GM19023 (cell line): ENCODE results near the gene GLT1D1.

ENCODE experiments used
- ATAC-seq: cut with Tn5 transposase; IDR thresholded peaks from one replicate; pipeline ENCODE4 v1.9.1; 2021; ENCODE audit warnings: mild to moderate bottlenecking, moderate library complexity; ENCODE audit not compliant: unreplicated experiment

GLT1D1 gene

DNA sequence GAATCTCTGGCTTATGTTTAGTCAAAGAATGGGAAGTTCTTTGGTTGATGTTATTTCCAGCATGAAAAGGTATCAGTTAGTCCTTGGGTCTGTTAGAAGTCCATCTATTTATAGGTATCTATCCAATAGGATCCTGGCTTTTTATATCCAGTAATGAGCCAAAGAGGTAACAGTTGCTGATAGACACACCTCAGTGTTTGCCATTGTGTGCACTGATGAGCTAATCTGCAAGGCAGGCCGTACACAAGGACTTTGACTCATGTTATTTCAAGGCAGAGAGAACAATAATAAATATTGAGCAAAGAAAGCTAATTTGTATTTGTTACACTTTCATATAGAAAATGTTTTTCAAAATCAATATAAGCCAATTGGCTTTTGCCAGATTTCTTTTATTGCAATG lies 56.4 kb downstream of the GLT1D1 start:
- no peak for ATAC-seq

DNA sequence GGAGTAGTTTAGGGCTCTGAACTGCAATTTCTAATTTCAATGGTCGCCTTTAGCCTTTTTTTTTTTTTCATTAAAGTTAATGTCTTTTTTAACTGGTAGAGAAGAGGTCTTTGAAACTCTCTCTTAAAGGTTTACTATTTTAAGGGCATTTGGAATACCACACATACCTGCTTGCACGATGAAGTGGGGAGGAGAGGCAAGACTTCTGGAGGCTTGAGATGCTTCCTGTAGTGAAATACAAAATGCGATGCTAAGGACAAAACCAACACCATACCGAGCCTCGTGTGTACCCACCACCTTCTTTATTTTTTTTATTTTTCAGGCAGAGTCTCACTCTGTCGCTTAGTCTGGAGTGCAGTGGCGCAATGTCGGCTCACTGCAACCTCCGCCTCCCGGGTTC lies 57.4 kb downstream of the GLT1D1 start:
- no peak for ATAC-seq

DNA sequence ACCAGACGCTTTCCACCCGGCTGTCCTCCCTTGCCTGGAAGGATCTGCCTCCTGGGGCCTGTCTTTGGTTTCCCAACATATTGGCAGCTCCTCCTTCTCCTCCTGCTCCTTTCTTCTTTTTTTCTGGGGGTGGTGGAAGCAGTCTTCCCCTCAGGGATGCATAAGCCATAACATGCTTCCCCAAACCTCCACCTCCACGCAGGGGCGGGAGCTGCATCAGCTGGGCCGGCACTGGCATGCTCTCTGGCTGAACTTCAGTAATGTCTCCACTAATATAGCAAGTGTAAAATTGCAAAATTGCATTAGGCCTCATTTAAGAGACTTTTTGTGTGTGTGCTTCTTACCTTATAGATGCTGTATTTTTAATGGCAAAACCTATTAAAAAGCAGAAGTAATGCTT lies 58.6 kb downstream of the GLT1D1 start:
- ATAC-seq, result no peak

DNA sequence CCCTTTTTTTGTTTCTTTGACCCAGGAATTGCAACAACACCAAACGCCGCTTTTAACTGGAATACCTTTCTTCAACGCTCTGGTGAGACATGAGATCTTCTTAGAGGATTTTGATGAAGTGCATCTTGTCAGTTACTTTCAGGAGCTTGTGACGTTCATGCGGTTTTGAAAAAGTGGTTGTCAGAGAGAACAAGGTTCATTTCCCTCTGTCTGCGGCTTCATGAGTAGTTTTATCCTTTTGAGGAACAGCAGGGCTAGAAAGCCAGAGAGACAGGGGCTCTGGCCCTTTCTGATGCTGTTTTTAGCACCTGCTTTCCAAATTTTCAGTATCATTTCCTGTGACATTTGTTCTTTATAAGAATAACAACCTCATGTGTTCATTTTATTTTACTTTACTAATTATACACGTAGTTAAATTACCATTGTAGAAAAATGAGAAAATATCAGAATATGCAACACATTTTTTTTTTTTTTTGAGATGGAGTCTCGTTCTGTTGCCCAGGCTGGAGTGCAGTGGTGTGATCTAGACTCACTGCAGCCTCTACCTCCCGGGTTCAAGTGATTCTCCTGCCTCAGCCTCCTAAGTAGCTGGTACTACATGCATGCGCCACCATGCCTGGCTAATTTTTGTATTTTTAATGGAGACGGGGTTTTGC lies 61.8 kb downstream of the GLT1D1 start:
- ATAC-seq, result peak; percentile 98

GRCh38 chr12:128916425-128916824 lies 63.1 kb downstream of the GLT1D1 start:
- ATAC-seq, result no peak

DNA sequence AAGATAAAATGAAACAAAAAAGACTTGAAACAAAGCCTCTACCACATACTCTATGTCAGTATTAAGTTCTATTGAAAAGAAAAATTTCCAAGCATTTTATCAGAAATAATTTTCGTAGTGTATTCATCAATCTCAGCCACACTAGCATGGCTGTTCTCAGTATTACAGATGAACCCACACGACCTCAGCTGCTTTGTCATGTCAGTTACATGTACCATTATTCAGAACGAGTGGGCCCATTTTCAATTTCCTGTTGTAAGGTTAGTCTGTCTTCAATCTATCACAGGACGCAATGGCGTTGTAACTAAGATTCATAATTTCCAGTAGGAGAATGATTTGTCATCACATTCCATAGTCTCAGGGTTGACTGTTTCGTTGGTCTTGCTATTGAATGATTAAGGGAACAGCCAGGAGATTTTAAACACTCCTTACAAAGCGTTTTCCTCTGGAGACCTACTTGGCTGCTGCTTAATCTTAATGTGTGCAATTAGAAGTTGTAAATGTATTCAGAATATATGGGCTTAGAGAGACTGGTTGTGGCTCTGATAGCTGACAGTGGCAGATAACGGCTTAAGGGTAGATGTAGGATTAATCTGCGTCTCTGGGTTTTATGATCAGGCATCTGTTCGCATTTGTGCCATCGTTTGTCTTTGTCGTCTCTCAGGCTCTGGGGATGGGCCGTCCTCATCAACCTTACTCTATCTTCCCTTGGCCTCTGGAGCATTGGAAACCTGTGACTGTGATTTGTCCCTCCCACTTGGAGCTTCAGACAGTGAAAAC lies 65.4 kb downstream of the GLT1D1 start:
- no peak for ATAC-seq

GRCh38 chr12:128920468-128920867 lies 67.2 kb downstream of the GLT1D1 start:
- ATAC-seq, result no peak

DNA sequence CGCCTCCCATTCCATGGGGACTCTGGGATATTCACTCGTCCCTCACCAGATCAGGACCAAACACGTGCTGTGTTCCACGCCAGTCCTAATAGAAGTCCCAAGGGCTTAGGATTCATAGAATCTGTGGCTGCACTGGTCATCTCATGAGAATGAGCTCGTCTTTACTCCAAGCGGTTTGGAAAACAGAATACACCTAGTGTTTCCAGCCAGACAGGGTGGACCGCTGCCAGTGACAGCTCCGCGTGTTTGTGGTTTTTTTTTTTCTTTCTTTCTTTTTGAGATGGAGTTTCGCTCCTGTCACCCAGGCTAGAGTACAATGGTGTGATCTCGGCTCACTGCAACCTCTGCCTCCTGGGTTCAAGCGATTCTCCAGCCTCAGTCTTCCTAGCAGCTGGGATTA lies 75.1 kb downstream of the GLT1D1 start:
- no peak for ATAC-seq

DNA sequence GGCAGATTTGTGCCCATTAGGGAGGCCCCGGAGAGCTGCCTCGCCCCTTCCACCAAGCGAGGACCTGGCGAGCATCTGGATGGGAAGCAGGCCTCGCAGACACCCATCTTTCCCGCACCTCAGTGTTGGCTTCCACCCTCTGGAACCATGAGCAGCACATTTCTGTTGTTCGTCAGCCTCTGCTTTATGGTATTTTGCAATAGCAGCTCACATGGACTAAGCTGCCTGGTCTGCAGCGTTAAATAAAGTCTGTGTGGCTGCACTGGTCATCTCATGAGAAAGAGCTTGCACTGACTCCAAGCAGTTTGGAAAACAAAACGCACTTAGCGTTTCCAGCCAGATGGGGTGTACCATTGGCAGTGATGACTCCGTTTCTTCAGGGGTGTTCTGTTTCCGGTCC lies 75.8 kb downstream of the GLT1D1 start:
- no peak for ATAC-seq

DNA sequence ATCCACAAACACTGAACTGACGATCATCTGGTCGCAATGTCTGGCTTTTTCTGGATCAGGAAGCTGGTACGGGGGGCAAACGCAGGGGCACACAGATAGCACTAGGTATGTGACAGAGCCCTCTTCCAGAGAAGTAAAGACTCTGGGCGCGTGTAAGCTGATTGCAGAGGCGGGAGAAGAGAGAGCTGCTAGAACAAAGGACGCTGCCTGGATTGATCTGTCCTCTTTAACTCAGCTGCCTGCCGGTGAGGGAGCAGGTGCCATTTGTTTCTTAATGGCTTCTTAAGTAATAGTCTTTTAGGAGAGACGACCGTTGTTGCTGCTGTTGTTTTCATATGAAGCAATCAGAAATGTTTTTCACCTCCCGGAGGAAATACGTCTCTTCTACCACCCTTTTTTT lies 77.3 kb downstream of the GLT1D1 start:
- no peak for ATAC-seq

GRCh38 chr12:128932521-128932920 lies 79.2 kb downstream of the GLT1D1 start:
- ATAC-seq, result no peak

GRCh38 chr12:128933039-128933438 lies 79.8 kb downstream of the GLT1D1 start:
- no peak for ATAC-seq

DNA sequence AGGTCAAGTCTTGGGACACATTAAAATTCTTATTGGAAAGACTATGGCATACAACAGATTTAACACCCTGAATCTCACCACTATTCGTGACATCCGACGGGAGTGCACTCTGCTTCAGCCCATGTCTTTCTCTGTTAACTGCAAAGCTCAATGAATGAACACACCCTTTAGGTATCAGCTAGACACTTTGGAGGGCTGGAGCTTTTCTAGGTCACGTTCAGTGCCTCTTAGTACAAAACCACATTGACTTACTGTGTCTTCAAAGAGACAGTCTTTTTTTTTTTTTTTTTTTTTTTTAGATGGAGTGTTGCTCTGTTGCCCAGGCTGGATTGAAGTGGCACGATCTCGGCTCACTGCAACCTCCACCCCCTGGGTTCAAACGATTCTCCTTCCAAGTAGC lies 80.6 kb downstream of the GLT1D1 start:
- no peak for ATAC-seq

- ATAC-seq, result no peak
Measured at GRCh38 chr12:128938886-128939285, 85.6 kb downstream of the GLT1D1 start.

DNA sequence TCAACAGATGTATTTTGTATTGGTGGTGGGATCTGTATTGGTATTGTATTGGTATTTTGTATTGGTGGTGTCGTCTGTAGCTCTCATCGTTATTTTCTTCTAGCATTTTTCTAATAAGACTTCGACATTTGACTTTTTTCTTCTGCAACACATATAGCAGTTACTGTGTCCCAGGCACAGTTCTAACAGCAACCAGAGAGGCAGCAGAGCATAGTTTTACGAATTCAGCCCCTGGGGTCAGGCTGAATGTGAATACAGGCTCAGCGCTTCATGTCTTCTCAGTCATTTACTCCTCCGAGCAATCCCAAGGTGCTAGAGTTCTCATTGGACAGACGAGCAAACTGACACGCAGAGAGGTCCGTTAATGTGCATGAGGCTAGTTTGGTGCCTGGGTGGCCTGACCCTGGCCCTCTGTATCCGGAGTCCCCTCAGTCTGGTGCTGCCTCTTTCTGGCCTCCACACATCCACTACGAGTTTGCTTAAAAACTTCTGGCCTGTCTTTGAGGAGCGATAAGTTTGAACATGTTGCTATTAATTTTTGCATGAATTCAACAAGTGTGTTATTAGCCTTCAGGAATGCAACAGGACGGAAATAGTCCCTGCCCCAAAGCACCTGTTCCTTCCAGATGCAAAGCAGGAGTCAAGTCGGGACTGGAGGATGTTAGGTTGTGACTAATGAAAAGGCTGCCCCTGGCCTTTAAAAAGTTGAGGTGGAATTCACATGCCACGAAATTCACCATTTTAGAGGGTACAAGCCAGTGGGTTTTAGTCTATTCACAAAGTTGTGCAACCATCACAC lies 87.0 kb downstream of the GLT1D1 start:
- ATAC-seq, result no peak

DNA sequence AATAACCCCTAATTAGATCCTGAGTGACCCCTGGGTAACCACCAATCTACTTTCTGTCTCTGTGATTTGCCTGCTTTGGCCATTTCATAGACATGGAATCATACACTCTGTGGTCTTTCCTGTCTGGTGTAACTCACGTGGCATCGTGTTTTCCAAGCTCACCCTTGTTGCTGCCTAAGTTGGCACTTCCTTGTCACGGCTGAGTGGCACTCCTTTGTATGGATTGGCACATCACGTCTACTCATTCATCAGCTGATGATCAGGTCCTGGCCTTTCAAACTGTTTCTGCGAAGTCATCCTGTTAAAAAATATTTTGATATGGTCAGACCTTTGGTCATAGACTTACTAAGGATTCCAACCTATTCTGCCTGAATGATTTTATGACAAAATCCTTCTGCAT lies 87.7 kb downstream of the GLT1D1 start:
- no peak for ATAC-seq

GRCh38 chr12:128942960-128943477 lies 89.7 kb downstream of the GLT1D1 start:
- ATAC-seq, result no peak

- no peak for ATAC-seq
Measured at GRCh38 chr12:128944956-128945355, 91.7 kb downstream of the GLT1D1 start.

DNA sequence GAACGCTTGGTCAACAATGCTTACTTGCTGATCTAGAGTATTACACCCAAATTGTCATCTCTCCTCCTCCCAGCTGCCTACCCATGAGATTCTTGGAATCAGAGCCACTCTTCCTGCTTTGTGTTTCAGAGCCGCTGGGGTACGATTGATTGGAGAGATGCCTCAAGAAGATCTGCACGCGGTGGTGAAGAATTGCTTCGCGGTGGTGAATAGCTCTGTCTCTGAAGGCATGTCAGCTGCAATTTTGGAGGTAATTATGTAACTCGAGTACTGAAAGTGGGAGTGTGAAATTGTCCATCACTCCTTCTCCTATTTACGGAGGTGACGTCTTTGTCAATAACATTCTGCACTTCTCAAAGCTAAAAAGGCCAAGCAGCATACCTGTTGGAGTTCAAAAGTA lies 93.9 kb downstream of the GLT1D1 start:
- ATAC-seq, result no peak

GRCh38 chr12:128949086-128949485 lies 95.8 kb downstream of the GLT1D1 start:
- ATAC-seq, result no peak

DNA sequence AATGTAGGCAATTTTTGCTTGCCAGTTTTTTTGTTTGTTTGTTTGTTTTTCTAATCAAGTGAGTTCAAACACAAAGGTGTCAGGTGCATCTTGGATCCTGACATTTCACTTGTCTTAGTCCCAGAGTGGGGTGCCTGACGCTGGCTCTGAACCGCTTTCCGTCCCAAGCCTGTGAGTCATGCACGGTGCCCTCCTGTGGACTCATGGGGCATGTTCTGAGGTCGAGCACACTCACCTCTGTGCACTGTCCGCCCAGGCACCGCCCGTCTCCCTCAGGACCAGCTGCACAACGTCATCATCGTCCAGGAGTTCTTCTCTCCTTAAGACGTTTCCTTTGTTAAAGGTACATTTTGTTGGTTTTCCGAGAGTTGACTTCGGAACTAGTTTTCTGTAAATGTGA lies 98.2 kb downstream of the GLT1D1 start:
- no peak for ATAC-seq

GRCh38 chr12:128956755-128957154 lies 103.5 kb downstream of the GLT1D1 start:
- ATAC-seq, result no peak
